ENCODE measurements around the gene APEH. TPM values are rescaled to one million over a fixed set of nuclear protein-coding genes. Genes with fewer than 3 reads are reported as not detected.

Gene APEH
- total RNA-seq: 10 to 100 TPM; 48.2 to 75.5 (median 68.1) TPM

- intact Hi-C loops (cut with DNase I): no loop called here
- 0% methylated on average over 22 of the region's 71 CpGs for WGBS
Measured at GRCh38 chr3:49673715-49674496, at the start of gene APEH. APEH (plus strand) TSS chr3:49674351; CDS start chr3:49674402, 51 bp downstream.

GRCh38 chr3:49625071-49625470 lies 49.1 kb upstream of the APEH start:
- H3K4me3 ChIP-seq: no peak overlapping the region
- no peaks in the 10 kb centered on the region for H3K9me3 ChIP-seq
- no peak overlapping the region for H3K27ac ChIP-seq (replicated peaks in 1 of 4)
- TF ChIP-seq CTCF (IDR thresholded peaks at IDR 0.05) (no peak), POLR2AphosphoS5 (IDR thresholded peaks at IDR 0.05) (no peak)
- peaks cover 0 to 9% (median 0%) of the 10 kb centered on the region in 4 donors for H3K36me3 ChIP-seq
- no peaks in the 10 kb centered on the region for H3K4me1 ChIP-seq
- WGBS: 95% methylated on average over 11 of the region's 13 CpGs
- intact Hi-C loops (cut with DNase I): no loop called here
- no peak for DNase-seq (ENCODE audit: extremely low spot score)
- H3K27me3 ChIP-seq: no peaks in the 10 kb centered on the region

More at GRCh38 chr3:49673715-49674496, at the start of gene APEH:
- TF ChIP-seq CTCF (IDR thresholded peaks at IDR 0.05) (no peak), POLR2AphosphoS5 (IDR thresholded peaks at IDR 0.05) (peak; percentile 85 to 92), EP300 (IDR thresholded peaks at IDR 0.05) (no peak), POLR2A (IDR thresholded peaks at IDR 0.05; ENCODE audit: low read depth) (peak; percentile 75)
- H3K27ac ChIP-seq (replicated peaks in 1 of 4): peak within 1 kb of the TSS; percentile 87 to 94 (median 93)
- H3K27me3 ChIP-seq: peaks cover 0 to 5% (median 0%) of the 10 kb centered on the region in 4 donors
- no peaks in the 10 kb centered on the region for H3K9me3 ChIP-seq
- DNase-seq (ENCODE audit: extremely low spot score): peak; percentile 98
- H3K36me3 ChIP-seq: peaks cover 21 to 35% (median 33%) of the 10 kb centered on the region in 4 donors
- peak within 1 kb of the TSS; percentile 74 to 88 (median 78) for H3K4me3 ChIP-seq
- peaks cover 15 to 31% (median 23%) of the 10 kb centered on the region in 4 donors for H3K4me1 ChIP-seq

GRCh38 chr3:49626101-49626581 lies 48.0 kb upstream of the APEH start:
- no peak for DNase-seq (ENCODE audit: extremely low spot score)
- 59% methylated on average over 8 of the region's 8 CpGs for WGBS
- intact Hi-C loops (cut with DNase I): no loop called here

GRCh38 chr3:49626796-49627195 lies 47.4 kb upstream of the APEH start:
- TF ChIP-seq CTCF (IDR thresholded peaks at IDR 0.05) (no peak), POLR2AphosphoS5 (IDR thresholded peaks at IDR 0.05) (no peak)
- H3K27ac ChIP-seq (replicated peaks in 1 of 4): no peak overlapping the region
- WGBS: 83% methylated on average over 1 of the region's 1 CpG
- intact Hi-C loops (cut with DNase I): no loop called here
- no peak for DNase-seq (ENCODE audit: extremely low spot score)
- no peak overlapping the region for H3K4me3 ChIP-seq
- no peaks in the 10 kb centered on the region for H3K27me3 ChIP-seq
- H3K9me3 ChIP-seq: peaks cover 0 to 4% (median 0%) of the 10 kb centered on the region in 4 donors
- H3K4me1 ChIP-seq: no peaks in the 10 kb centered on the region
- peaks cover 0 to 9% (median 0%) of the 10 kb centered on the region in 4 donors for H3K36me3 ChIP-seq

More at GRCh38 chr3:49626101-49626581, 48.0 kb upstream of the APEH start:
- H3K27ac ChIP-seq (replicated peaks in 1 of 4): no peak overlapping the region
- H3K36me3 ChIP-seq: peaks cover 0 to 9% (median 0%) of the 10 kb centered on the region in 4 donors
- H3K4me3 ChIP-seq: no peak overlapping the region
- H3K27me3 ChIP-seq: no peaks in the 10 kb centered on the region
- H3K4me1 ChIP-seq: no peaks in the 10 kb centered on the region
- TF ChIP-seq CTCF (IDR thresholded peaks at IDR 0.05) (no peak), POLR2A (IDR thresholded peaks at IDR 0.05; ENCODE audit: low read depth) (no peak), EP300 (IDR thresholded peaks at IDR 0.05) (no peak), POLR2AphosphoS5 (IDR thresholded peaks at IDR 0.05) (no peak)
- no peaks in the 10 kb centered on the region for H3K9me3 ChIP-seq

Measured in esophagus muscularis mucosa (tissue), 4 donors.